DOHH2 (cell line): ENCODE results near the gene PTPRT.

Experiments used
- H3F3A ChIP-seq: fragments of 200-600 bp; sonication (generic), shearing (Covaris generic); 2 replicates; pipeline ENCODE4 v1.6.0; 2016; ENCODE audit warnings: antibody characterized with exemption, mild to moderate bottlenecking; ENCODE audit not compliant: control insufficient read depth, insufficient read depth
- H3K27ac ChIP-seq: fragments of 200-600 bp; sonication (generic); 2 replicates; pipeline ENCODE4 v1.5.1; 2014; ENCODE audit warnings: low read depth, mild to moderate bottlenecking, low read length, moderate library complexity
- H3K27me3 ChIP-seq: fragments of 200-600 bp; sonication (generic); 2 replicates; pipeline ENCODE4 v1.6.1; 2014; ENCODE audit warnings: mild to moderate bottlenecking, low read length, mixed read lengths; ENCODE audit not compliant: control insufficient read depth
- H3K36me3 ChIP-seq: fragments of 200-600 bp; sonication (generic); 2 replicates; pipeline ENCODE4 v1.6.1; 2014; ENCODE audit warnings: mild to moderate bottlenecking, low read length, moderate library complexity, mixed read lengths; ENCODE audit not compliant: control insufficient read depth
- H3K4me1 ChIP-seq: fragments of 200-600 bp; sonication (generic); 2 replicates; pipeline ENCODE4 v1.6.1; 2014; ENCODE audit warnings: mild to moderate bottlenecking, low read length, mixed read lengths; ENCODE audit not compliant: control insufficient read depth
- H3K4me2 ChIP-seq: fragments of 200-600 bp; sonication (generic); 2 replicates; pipeline ENCODE4 v1.6.0; 2014; ENCODE audit warnings: mild to moderate bottlenecking, low read length, moderate library complexity
- H3K4me3 ChIP-seq: fragments of 200-600 bp; sonication (generic); 2 replicates; pipeline ENCODE4 v1.5.1; 2014; ENCODE audit warnings: mild to moderate bottlenecking, low read length, mixed read lengths
- H3K79me2 ChIP-seq: fragments of 200-600 bp; sonication (generic); 2 replicates; pipeline ENCODE4 v1.6.1; 2014; ENCODE audit warnings: mild to moderate bottlenecking, low read length, mixed read lengths; ENCODE audit not compliant: control insufficient read depth
- H3K9me2 ChIP-seq: fragments of 200-600 bp; sonication (generic); replicated peaks from 2 replicates; pipeline ENCODE4 v1.6.1; 2014; ENCODE audit warnings: mild to moderate bottlenecking, low read length, mixed read lengths; ENCODE audit not compliant: control insufficient read depth
- H3K9me3 ChIP-seq: fragments of 200-600 bp; sonication (generic); 2 replicates; pipeline ENCODE4 v1.6.1; 2014; ENCODE audit warnings: antibody characterized with exemption, low read length, mixed read lengths; ENCODE audit not compliant: control insufficient read depth, insufficient read depth
- H4K20me1 ChIP-seq: fragments of 200-600 bp; sonication (generic); 2 replicates; pipeline ENCODE4 v1.6.0; 2014; ENCODE audit warnings: low read depth, mild to moderate bottlenecking, antibody characterized with exemption, low read length, moderate library complexity; ENCODE audit not compliant: control insufficient read depth, insufficient read depth
- EZH2phosphoT487 ChIP-seq: fragments of 200-600 bp; sonication (generic); IDR thresholded peaks from 2 replicates; pipeline ENCODE4 v1.6.1; 2017; ENCODE audit warnings: borderline replicate concordance, mild to moderate bottlenecking, antibody characterized with exemption, low read length, moderate library complexity, mixed read lengths
- TF ChIP-seq, protein P1 (sequence below): fragments of 200-600 bp; sonication (generic); IDR thresholded peaks from one replicate; pipeline ENCODE4 v1.5.1; 2014; ENCODE audit warnings: antibody characterized with exemption, mild to moderate bottlenecking, low read depth, low read length; ENCODE audit not compliant: poor library complexity, severe bottlenecking

PTPRT gene

DNA sequence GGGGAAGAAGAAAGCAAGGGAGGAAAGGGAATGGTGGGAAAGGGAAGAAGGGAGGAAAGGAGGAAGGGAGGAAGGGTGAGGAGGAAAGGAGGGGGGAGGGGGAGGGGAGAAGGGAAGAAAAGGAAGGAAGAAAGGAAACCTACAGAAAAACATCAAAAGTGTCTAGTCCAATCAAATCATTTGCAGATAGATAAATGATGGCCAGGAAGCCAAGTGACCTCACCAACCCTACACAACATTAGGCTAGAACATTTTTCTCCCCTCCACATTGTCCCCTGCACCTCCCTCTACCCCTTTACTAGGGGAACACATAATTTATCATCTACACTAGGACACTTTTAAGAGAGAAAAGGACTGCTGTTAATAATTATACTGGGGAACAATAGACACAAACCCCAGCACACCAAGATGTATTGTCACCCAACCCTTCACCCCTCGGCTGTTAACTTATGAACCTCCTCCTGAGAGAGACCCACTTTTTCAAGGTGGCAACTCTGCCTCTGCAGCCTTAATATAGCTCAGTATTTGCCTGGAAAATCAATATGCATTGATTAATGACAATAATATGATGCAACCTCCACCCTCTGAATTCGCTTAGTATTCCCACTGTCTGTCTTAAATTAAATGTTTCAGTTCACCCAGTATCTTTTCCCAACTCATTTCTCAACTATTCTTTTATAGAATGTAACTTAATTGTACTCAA, 231.2 kb downstream of the PTPRT start:
- H3K9me3 ChIP-seq, result no peaks in the 10 kb centered on the region
- no peak overlapping the region for H3K27ac ChIP-seq
- no peaks in the 10 kb centered on the region for H3K36me3 ChIP-seq
- no peak overlapping the region for H3K4me2 ChIP-seq
- TF ChIP-seq, protein P1, sequence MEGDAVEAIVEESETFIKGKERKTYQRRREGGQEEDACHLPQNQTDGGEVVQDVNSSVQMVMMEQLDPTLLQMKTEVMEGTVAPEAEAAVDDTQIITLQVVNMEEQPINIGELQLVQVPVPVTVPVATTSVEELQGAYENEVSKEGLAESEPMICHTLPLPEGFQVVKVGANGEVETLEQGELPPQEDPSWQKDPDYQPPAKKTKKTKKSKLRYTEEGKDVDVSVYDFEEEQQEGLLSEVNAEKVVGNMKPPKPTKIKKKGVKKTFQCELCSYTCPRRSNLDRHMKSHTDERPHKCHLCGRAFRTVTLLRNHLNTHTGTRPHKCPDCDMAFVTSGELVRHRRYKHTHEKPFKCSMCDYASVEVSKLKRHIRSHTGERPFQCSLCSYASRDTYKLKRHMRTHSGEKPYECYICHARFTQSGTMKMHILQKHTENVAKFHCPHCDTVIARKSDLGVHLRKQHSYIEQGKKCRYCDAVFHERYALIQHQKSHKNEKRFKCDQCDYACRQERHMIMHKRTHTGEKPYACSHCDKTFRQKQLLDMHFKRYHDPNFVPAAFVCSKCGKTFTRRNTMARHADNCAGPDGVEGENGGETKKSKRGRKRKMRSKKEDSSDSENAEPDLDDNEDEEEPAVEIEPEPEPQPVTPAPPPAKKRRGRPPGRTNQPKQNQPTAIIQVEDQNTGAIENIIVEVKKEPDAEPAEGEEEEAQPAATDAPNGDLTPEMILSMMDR, result no peak
- TF ChIP-seq EZH2phosphoT487, result no peak
- H4K20me1 ChIP-seq, result no peaks in the 10 kb centered on the region
- H3F3A ChIP-seq, result no peaks in the 10 kb centered on the region
- no peak overlapping the region for H3K4me3 ChIP-seq
- no peaks in the 10 kb centered on the region for H3K9me2 ChIP-seq
- no peaks in the 10 kb centered on the region for H3K79me2 ChIP-seq
- no peaks in the 10 kb centered on the region for H3K27me3 ChIP-seq
- H3K4me1 ChIP-seq, result no peaks in the 10 kb centered on the region

DNA sequence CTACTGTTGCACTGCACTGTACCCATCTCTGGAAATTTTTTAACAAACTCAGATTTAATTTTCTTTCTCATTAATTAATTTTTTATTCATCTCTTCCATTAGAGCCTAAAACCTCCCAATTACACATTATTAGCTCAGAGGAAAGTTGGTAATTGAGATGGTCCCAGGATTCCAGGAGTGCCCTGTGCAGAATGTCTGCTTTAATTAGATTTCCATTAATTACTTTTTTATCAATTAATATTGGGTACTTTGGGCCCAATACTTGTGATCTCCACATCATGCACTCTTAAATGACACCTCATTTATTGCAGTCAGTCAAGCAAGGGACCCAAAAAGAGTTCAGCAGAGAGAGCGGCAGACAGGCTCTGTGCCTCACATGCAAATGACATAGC, 232.0 kb downstream of the PTPRT start:
- Histone ChIP-seq H3K9me3 (no peaks in the 10 kb centered on the region), H3K27me3 (no peaks in the 10 kb centered on the region), H3K79me2 (no peaks in the 10 kb centered on the region), H3F3A (no peaks in the 10 kb centered on the region), H3K36me3 (no peaks in the 10 kb centered on the region), H3K4me1 (no peaks in the 10 kb centered on the region), H4K20me1 (no peaks in the 10 kb centered on the region), H3K9me2 (no peaks in the 10 kb centered on the region), H3K4me2 (no peak overlapping the region), H3K4me3 (no peak overlapping the region), H3K27ac (no peak overlapping the region)
- TF ChIP-seq, protein P1, result no peak
- TF ChIP-seq EZH2phosphoT487, result no peak

DNA sequence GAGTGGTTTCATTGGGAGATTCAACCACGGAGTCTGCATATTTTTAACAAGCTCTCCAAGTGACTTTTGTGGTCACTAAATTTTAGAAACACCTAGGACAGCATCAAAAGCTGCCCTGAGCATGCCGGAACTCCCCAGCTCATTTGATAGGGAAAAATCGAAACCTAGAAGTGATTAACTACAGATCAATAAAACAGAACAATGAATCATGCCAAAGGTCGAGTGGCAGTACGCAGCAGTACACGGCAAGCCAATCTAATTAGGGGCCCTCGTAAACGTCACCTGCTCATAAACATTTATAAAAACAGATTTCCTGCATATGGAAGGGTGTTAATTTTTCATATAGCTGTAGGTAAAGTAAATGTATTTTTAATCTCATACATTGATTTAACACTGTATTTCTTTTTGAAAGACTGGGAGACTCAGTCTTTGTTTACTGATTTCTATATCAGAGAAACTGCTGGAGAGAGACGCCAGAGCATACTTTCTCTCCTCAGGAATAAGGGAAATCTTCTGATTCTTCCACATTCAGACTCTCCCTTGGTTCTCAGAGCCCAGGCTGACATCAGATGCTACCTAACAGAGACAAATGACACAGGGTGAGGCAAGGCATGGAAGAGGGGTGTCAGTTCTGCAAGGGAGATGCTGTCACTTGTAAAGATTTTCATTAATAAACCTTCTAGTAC, 232.5 kb downstream of the PTPRT start:
- no peak for TF ChIP-seq EZH2phosphoT487
- TF ChIP-seq, protein P1, result no peak
- no peak overlapping the region for H3K27ac ChIP-seq
- no peak overlapping the region for H3K4me3 ChIP-seq
- H3K27me3 ChIP-seq, result no peaks in the 10 kb centered on the region
- no peaks in the 10 kb centered on the region for H3K79me2 ChIP-seq
- H3K4me2 ChIP-seq, result no peak overlapping the region
- H4K20me1 ChIP-seq, result no peaks in the 10 kb centered on the region
- H3K9me3 ChIP-seq, result no peaks in the 10 kb centered on the region
- H3F3A ChIP-seq, result no peaks in the 10 kb centered on the region
- no peaks in the 10 kb centered on the region for H3K4me1 ChIP-seq
- H3K36me3 ChIP-seq, result no peaks in the 10 kb centered on the region
- H3K9me2 ChIP-seq, result no peaks in the 10 kb centered on the region
